Measurements from ENCODE around the gene INF2.
A peak's percentile ranks its signal among the peaks of the same experiment; 100 is the strongest.

The INF2 gene

DNA sequence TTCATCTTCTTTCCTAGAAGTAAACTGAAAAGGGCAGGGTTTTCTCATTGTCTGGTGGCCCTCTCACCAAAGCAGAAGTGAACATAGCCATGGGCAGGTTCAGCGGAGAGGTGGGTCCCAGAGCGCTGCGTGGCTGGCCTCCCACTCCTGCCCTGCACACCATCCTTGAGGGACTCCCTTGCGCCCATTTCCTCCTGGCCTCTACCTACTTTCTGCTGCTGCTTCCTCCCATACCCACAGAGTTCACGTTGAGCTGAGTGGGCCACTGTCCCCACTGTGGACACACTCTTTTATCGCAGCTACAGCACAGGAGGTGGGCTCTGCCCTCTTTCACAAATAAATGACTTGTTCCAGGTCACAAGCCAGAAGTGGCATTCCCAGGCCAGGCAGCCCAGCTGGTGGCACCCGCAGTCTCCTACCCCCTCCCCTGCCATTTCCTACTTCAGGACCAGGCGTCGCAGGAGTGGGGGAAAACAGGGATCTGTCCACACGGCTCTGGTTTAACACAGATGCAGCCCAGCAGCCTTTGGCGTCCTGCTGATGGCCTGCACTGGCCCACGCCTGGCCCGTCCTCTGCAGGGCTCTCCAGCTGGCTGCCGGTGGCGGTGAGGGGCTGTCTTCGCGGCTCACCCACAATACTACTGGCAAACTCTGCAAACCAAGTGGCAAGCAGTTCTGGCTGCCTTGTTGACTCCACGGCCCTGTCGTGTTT is 68.4 kb downstream of the INF2 start:
- Mint-ChIP-seq H3K27ac (peak overlapping the region in 1 of 2 donors; percentile 29), H3K27me3 (no peaks in the 10 kb centered on the region), H3K9me3 (no peaks in the 10 kb centered on the region), H3K4me1 (peaks cover 50% of the 10 kb centered on the region), H3K4me3 (no peak overlapping the region)
- ATAC-seq: no peak
- DNase-seq: no peak

DNA sequence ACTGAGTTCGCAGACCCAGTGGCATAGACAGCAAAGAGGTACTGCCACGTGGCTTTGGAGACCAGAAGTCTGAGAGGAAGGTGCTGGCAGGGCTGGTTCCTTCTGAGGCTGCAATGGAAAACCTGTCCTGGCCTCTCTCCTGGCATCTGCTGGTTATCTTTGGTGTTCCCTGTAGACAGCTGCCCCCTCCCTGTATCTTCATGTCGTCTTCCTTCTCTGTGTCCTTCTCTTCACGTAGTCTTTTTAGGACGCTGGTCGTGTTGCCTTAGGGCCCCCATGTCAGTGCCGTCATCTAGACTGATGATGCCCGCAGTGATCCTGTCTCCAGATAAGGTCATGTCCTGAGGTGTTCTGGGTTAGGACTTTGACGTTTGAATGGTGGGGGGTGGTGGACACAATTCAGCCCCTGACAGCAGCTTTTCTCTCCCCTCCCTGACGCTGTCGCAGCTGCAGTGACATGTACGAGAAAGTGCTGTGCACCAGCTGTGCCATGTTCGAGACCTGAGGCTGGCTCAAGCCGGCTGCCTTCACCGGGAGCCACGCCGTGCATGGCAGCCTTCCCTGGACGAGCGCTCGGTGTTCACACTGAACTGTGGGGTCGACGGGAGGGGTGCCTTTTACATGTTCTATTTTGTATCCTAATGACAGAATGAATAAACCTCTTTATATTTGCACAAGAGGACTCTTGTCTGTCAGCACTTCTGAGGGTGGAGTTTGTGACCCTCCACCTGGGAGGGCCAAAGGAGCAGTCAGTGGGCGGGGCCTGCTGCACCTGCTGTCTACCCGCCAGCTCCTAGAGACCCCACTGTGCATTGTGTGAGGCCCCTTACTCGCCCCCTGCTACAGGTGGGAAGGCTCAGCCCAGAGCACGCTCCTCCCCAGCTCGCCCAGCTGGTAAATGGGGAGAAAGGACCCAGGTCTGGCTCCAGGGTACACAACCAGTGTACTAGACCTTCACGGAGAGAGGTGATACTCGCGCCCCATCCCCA is 69.9 kb downstream of the INF2 start:
- Mint-ChIP-seq H3K4me3 (no peak overlapping the region), H3K27me3 (no peaks in the 10 kb centered on the region), H3K9me3 (no peaks in the 10 kb centered on the region), H3K27ac (no peak overlapping the region), H3K4me1 (peaks cover 39% of the 10 kb centered on the region)
- DNase-seq (no peak), ATAC-seq (no peak)

DNA sequence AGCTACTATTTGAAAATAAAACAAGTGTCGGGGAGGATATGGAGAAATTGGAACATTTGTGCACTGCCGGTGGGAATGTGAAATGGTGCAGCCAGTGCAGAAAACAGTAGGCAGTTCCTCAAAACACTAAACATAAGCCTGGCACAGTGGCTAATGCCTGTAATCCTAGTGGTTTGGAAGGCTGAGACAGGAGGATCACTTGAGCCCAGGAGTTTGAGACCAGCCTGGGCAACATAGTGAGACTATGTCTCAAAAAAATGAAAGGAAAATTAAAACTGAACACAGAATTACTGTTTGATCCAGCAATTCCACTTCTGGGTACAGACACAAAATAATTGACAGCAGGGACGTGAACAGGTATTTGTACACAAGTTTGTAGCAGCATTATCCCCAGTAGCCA is 76.1 kb downstream of the INF2 start:
- peaks cover 21% of the 10 kb centered on the region for H3K4me1 Mint-ChIP-seq
- ATAC-seq (no peak), DNase-seq (no peak)
- no peak overlapping the region for H3K4me3 Mint-ChIP-seq
- H3K9me3 Mint-ChIP-seq: no peaks in the 10 kb centered on the region
- no peaks in the 10 kb centered on the region for H3K27me3 Mint-ChIP-seq
- H3K27ac Mint-ChIP-seq: no peak overlapping the region

DNA sequence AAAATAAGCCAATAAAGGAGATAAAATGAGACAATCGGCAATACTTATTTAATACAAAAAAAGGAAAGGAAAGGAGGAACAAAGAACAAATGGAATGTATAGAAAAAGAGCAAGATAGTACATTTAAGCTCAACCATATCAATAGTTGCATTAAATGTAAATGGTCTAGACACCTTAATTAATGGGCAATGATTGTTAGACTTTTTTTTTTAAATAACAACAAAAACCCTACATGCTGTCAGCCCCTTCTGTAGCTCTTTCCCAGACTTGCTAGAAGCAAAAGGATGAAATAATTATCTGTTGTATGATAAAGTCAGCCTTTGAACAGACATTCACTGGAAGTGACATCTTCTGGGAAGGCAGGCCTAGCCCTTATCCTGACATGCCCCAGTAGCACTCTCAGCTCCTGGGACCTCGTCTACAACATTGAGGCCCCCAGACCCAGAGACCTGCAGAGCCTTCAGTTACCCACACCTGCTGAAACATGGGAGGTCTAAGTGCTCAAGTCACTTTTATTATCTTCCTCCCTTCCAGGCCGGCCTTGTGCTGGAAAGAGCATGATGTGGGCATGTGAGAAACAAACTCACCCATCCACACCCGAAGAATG is 76.9 kb downstream of the INF2 start:
- H3K4me1 Mint-ChIP-seq: peaks cover 21% of the 10 kb centered on the region
- no peak overlapping the region for H3K27ac Mint-ChIP-seq

DNA sequence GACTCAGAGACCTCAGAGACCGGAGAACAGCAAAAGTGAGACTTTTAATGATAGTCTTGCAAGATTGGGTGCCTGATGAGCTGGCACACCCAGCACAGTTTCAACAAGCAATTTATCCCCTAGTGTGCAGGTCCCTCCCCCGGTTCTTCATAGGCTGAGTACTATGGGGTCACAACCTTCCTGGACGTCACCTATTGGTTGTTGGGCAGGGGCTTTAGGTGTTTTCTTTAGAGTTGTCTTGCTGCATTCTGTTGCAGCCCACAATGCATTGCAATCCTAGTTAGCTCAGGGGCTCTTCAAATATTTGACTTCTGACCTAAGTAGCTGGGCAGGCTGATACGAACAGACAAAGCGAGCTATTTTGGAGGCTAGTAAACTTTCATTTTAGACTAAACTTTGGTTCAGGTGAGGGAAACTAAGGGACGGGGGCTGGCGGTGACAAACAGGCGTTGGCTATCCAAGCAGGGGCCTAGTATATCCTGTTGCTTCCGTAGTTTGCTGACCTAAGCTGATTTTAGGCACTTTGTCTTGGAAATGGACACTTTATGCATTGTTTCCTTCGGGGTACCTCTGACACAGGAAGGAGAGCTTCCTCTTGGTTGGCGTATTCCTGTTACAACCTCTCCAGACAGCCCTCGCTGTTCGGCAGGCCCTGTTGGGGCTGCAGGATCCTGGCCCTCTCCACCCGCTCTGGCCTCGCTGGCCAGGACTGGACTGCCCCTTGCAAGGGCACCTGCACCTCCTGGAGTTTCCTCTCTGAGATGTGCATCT is 77.6 kb downstream of the INF2 start:
- Mint-ChIP-seq H3K4me3 (no peak overlapping the region), H3K27me3 (no peaks in the 10 kb centered on the region), H3K27ac (no peak overlapping the region), H3K9me3 (peaks cover 0 to 7% of the 10 kb centered on the region in 2 donors), H3K4me1 (peaks cover 21% of the 10 kb centered on the region)
- no peak for ATAC-seq
- no peak for DNase-seq

More for the DNA sequence above, 76.9 kb downstream of the INF2 start:
- ATAC-seq (no peak), DNase-seq (no peak)
- Mint-ChIP-seq H3K9me3 (peaks cover 0 to 7% of the 10 kb centered on the region in 2 donors), H3K27me3 (no peaks in the 10 kb centered on the region), H3K4me3 (no peak overlapping the region)

DNA sequence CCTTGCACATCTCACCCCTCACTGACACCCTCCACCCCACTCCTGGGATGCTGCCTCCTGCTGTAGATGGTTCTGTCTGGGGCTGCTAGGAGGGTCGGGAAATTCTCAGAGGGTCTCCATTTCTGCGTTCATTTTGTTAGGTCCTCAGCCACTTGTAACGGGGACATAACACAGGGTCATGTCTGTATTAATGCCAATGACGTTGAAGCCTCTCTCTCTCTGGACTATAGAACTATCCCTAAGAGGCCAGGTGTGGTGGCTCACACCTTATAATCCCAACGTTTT is 78.2 kb downstream of the INF2 start:
- H3K9me3 Mint-ChIP-seq: peaks cover 0 to 7% of the 10 kb centered on the region in 2 donors
- no peak overlapping the region for H3K4me3 Mint-ChIP-seq
- peaks cover 21% of the 10 kb centered on the region for H3K4me1 Mint-ChIP-seq
- DNase-seq (no peak), ATAC-seq (no peak)
- H3K27ac Mint-ChIP-seq: no peak overlapping the region
- no peaks in the 10 kb centered on the region for H3K27me3 Mint-ChIP-seq

DNA sequence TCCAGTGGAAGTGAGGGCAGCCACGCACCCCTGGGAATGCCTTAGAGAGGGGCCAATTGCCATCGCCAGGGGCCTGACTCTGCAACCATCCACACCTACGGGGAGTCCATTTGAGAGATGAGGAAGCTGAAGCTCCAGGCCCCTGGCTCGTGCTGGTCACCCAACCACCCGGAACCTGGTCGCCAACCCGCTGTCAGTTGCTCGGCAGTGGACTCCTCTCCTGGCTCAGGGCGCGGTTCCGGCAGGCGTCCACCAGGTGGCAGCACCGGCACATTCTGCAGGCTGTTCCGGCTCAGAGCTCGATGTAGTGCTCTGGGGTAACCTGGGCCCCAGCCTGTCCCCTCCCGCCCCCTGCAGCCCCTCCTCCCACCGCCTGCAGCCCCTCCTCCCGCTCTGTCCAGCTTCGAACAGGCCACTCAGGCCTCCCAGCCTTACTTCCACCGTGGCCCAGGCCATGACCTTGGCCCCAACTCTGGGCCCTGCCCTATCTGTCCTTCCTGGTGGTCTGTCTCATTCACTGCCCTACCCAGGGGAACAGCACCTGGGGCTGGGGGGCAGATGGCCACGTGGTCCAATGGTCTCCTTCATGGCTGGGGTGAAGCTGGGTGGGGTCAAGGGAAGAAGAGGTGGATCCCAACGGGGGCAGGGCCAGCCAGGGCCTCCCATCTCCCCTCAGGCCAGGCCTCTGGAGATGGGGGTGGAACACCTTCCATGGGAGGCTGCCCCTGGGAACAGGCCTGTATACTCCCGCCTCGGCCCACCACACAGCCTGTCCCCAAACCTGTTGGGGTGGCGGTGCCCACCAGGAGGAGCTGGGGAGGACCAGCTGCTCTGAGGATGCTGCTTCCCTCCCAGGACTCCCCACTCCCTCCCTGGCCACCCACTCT is 79.3 kb downstream of the INF2 start:
- ATAC-seq (peak; percentile 94), DNase-seq (peak; percentile 89 to 91)
- H3K27ac Mint-ChIP-seq: no peak overlapping the region
- peaks cover 21% of the 10 kb centered on the region for H3K4me1 Mint-ChIP-seq
- peaks cover 0 to 7% of the 10 kb centered on the region in 2 donors for H3K9me3 Mint-ChIP-seq
- H3K27me3 Mint-ChIP-seq: no peaks in the 10 kb centered on the region
- H3K4me3 Mint-ChIP-seq: no peak overlapping the region

DNA sequence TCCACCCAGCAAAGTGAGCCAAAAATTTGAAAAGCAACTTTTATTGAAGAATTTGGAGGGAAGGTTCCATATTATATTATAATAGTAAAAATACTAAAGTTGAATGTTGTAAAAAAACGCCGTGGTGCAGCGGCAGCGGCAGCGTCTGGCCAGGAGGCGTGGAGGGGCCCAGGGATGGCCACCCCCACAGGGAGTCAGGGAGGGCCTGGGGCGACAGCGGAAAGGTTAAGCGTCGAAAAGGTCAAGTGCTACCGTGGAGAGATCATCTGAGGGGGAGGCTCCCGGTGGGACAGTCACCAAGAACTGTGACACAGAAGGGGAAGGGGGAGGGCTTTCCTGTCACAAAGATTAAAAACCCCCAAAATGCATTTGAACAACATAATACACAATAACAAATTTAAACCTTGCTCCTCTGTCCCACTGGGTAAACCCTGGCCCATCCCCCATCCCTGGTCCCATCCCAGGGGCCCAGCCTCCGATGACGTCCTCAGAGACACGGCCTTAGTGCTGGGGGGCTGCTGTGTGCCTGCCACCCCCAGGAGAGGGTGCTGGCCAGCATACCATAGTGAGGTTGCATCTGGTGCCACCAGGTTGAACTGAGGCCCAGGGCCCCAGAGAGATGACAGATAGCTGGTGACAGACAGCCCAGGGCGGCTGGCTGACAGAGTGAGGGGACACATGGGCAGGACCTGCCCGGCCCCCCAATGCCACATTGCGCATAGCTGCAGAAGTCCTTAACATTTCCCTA is 80.1 kb downstream of the INF2 start:
- Mint-ChIP-seq H3K4me1 (peaks cover 21% of the 10 kb centered on the region), H3K27me3 (no peaks in the 10 kb centered on the region), H3K4me3 (no peak overlapping the region), H3K27ac (peak overlapping the region in 1 of 2 donors; percentile 48), H3K9me3 (peaks cover 0 to 7% of the 10 kb centered on the region in 2 donors)
- DNase-seq (no peak), ATAC-seq (no peak)

DNA sequence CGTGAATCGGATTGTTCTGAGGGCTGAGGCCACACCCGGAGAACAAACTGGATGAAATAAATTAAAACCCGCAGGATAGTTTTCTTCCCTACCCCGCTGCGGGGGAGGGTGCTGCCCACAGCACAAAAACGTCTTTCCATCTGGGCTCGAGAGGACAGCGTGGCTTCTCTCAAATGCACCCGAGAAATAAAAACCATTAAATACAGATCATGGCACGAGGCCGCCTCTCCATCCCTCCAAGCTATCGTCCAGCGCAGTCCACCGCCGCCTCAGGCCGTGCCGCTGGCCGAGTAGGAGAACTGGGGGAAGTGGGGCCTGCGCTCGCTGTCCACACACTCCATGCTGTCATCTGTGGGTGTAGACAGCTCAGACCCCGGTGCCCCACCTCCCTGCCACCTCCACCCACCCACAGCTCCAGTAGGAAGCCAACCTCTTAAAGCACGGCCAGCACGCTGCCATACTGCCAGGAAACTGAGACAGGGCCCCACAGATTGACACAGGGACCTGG is 80.7 kb downstream of the INF2 start:
- peaks cover 21% of the 10 kb centered on the region for H3K4me1 Mint-ChIP-seq
- no peaks in the 10 kb centered on the region for H3K27me3 Mint-ChIP-seq
- DNase-seq (no peak), ATAC-seq (no peak)
- no peak overlapping the region for H3K4me3 Mint-ChIP-seq
- peaks cover 0 to 7% of the 10 kb centered on the region in 2 donors for H3K9me3 Mint-ChIP-seq
- H3K27ac Mint-ChIP-seq: peak overlapping the region in 1 of 2 donors; percentile 48

DNA sequence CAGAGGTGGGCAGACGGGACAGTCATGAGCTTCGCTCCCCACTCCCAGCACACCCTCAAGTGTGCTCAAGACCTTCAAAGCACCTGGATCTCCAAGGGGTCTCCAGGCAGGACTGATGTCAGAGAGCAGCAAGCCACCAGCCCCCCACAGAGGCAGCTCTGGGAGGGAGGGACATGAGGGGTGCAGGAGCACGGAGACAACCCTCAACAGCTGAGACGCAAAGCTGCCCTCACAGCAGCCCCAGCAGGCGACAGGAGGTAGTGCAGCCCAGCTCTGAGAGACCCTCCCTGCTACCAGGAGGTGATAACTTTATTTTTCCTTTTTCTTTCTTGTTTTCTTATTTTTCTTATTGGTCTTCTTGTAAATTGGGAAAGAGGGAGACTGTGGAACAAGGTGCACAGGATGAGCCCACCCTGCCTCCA is 81.4 kb downstream of the INF2 start:
- peaks cover 0 to 7% of the 10 kb centered on the region in 2 donors for H3K9me3 Mint-ChIP-seq
- H3K4me3 Mint-ChIP-seq: no peak overlapping the region
- no peak for DNase-seq
- H3K27me3 Mint-ChIP-seq: no peaks in the 10 kb centered on the region
- peaks cover 21% of the 10 kb centered on the region for H3K4me1 Mint-ChIP-seq
- peak overlapping the region in 1 of 2 donors; percentile 59 for H3K27ac Mint-ChIP-seq
- ATAC-seq: no peak

DNA sequence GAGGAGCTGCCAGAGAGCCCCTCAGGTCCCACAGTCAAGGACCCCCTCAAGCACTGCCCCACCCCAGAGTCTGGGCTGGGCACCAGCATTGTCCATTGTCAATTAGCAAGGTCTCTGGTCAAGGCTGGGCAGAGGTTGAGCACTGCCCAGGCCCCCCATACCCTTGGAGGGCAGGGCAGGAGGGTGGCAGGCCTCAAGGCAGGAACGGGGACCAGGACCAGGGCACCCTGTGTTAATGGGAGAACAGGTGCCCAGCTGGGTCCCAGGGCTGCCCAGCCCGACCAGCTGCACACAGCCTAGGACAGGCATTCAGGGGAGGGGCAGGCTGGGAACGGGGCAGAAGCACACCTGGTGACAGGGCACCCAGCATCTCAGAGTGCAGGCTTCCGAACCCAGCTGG is 82.0 kb downstream of the INF2 start:
- Mint-ChIP-seq H3K4me3 (no peak overlapping the region), H3K9me3 (peaks cover 0 to 7% of the 10 kb centered on the region in 2 donors), H3K27me3 (no peaks in the 10 kb centered on the region), H3K4me1 (peaks cover 21% of the 10 kb centered on the region), H3K27ac (peak overlapping the region in 1 of 2 donors; percentile 80)
- ATAC-seq: no peak
- no peak for DNase-seq
